GM12875 (cell line): ENCODE results near the gene CISD1.

Experiments
- H3K4me3 ChIP-seq: one replicate; pipeline ENCODE4 v1.5.1; 2011; ENCODE audit warnings: low read depth, low read length, control low read depth
- CTCF ChIP-seq: IDR thresholded peaks from 2 replicates; pipeline ENCODE4 v1.5.1; 2011; ENCODE audit warnings: low read depth, mild to moderate bottlenecking, control low read depth, inconsistent platforms, low read length, moderate library complexity, borderline replicate concordance; ENCODE audit not compliant: insufficient read depth

The CISD1 gene

GRCh38 chr10:58326967-58327381 is 58.0 kb downstream of the CISD1 start:
- H3K4me3 ChIP-seq, result no peak overlapping the region
- no peak for TF ChIP-seq CTCF

GRCh38 chr10:58328233-58328632 is 59.3 kb downstream of the CISD1 start:
- no peak overlapping the region for H3K4me3 ChIP-seq
- no peak for TF ChIP-seq CTCF

- no peak overlapping the region for H3K4me3 ChIP-seq
- no peak for TF ChIP-seq CTCF
Observed at GRCh38 chr10:58330431-58330830, 61.5 kb downstream of the CISD1 start.

GRCh38 chr10:58331646-58332045 is 62.7 kb downstream of the CISD1 start:
- H3K4me3 ChIP-seq, result no peak overlapping the region
- no peak for TF ChIP-seq CTCF

- peak within 1 kb of the TSS; percentile 90 for H3K4me3 ChIP-seq
- 0 out of 2 replicates have a peak, but pooled peaks have one; percentile 20 for TF ChIP-seq CTCF
Observed at GRCh38 chr10:58334817-58335305, 65.9 kb downstream of the CISD1 start, which contains the start of gene UBE2D1. Gene UBE2D1 (plus strand): TSS chr10:58335006. CDS start chr10:58335202, 196 bp downstream.

- no peak for TF ChIP-seq CTCF
- H3K4me3 ChIP-seq, result peak overlapping the region; percentile 90
Observed at GRCh38 chr10:58335306-58336005, 66.5 kb downstream of the CISD1 start.

- H3K4me3 ChIP-seq, result no peak overlapping the region
- TF ChIP-seq CTCF, result no peak
Observed at GRCh38 chr10:58336242-58336641, 67.3 kb downstream of the CISD1 start.
